ENCODE measurements around the gene FNDC3B.

The FNDC3B gene

DNA sequence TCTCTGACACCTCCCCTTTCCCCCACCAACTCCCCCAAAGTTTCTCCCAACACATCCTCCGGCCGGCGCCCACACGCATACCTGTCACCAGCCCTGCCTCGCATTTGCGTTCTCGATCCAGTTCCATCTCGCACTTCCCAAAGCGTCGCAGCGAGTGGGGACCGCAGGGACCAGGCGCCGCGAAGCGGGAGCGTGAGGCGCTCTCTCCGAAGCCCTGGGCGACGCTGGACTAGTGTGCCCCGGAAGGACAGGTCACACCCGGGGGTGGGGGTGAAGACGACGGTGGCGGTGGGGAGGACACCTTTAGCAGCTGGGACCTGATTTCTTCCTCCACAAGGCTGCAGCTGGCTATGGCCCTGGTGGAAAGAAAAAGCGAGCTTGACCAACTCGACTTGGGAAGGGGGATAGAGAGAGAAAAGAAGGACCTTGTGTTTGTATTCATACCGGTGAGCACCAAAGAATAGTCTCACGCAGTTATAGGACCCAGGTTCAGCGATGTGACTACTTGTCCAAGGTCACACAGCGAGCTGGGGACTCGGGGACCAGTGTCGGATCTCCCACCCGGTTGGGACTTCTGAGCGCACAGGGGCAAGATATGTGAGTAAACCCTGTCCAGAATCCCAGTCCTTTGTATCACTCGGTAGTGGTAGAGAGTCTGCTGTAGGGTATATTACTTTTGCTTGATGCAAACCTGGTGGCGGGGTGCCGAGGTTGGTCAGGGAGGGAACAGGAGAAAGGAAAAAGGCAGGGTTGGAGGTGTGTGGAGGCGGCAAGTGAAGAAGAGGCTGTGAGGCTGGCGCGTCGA, 409.5 kb downstream of the FNDC3B start:
- H3K27me3 ChIP-seq (replicated peaks; ENCODE audit: insufficient read depth, low read length) = no peaks in the 10 kb centered on the region
- H3K4me1 ChIP-seq (ENCODE audit: low read length) = no peaks in the 10 kb centered on the region
- no peak overlapping the region for H3K27ac ChIP-seq (ENCODE audit: low read length)
- no peaks in the 10 kb centered on the region for H4K20me1 ChIP-seq (ENCODE audit: insufficient read depth, low read length)
- no peak overlapping the region for H2AFZ ChIP-seq (ENCODE audit: low read length)
- H3F3A ChIP-seq (ENCODE audit: insufficient read depth, low read length) = no peaks in the 10 kb centered on the region
- H3K36me3 ChIP-seq (replicated peaks; ENCODE audit: insufficient read depth, low read length) = no peaks in the 10 kb centered on the region
- H3K4me2 ChIP-seq (ENCODE audit: low read depth, low read length) = no peak overlapping the region
- H3K4me3 ChIP-seq (ENCODE audit: low read length) = no peak overlapping the region
- no peaks in the 10 kb centered on the region for H3K9me2 ChIP-seq (replicated peaks; ENCODE audit: insufficient read depth, low read length)
- TF ChIP-seq, protein P1, sequence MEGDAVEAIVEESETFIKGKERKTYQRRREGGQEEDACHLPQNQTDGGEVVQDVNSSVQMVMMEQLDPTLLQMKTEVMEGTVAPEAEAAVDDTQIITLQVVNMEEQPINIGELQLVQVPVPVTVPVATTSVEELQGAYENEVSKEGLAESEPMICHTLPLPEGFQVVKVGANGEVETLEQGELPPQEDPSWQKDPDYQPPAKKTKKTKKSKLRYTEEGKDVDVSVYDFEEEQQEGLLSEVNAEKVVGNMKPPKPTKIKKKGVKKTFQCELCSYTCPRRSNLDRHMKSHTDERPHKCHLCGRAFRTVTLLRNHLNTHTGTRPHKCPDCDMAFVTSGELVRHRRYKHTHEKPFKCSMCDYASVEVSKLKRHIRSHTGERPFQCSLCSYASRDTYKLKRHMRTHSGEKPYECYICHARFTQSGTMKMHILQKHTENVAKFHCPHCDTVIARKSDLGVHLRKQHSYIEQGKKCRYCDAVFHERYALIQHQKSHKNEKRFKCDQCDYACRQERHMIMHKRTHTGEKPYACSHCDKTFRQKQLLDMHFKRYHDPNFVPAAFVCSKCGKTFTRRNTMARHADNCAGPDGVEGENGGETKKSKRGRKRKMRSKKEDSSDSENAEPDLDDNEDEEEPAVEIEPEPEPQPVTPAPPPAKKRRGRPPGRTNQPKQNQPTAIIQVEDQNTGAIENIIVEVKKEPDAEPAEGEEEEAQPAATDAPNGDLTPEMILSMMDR (IDR thresholded peaks at IDR 0.05; ENCODE audit: low read length) = no peak
- TF ChIP-seq EZH2phosphoT487 (IDR thresholded peaks at IDR 0.05; ENCODE audit: low read length) (no peak), EZH2 (optimal IDR thresholded peaks at IDR 0.05; ENCODE audit: low read depth, low read length) (no peak)
- no peak for DNase-seq
- no peaks in the 10 kb centered on the region for H3K9me3 ChIP-seq (replicated peaks; ENCODE audit: insufficient read depth, low read length)
- H3K79me2 ChIP-seq (ENCODE audit: low read length) = no peaks in the 10 kb centered on the region
- no peak overlapping the region for H3K9ac ChIP-seq (ENCODE audit: low read length)

DNA sequence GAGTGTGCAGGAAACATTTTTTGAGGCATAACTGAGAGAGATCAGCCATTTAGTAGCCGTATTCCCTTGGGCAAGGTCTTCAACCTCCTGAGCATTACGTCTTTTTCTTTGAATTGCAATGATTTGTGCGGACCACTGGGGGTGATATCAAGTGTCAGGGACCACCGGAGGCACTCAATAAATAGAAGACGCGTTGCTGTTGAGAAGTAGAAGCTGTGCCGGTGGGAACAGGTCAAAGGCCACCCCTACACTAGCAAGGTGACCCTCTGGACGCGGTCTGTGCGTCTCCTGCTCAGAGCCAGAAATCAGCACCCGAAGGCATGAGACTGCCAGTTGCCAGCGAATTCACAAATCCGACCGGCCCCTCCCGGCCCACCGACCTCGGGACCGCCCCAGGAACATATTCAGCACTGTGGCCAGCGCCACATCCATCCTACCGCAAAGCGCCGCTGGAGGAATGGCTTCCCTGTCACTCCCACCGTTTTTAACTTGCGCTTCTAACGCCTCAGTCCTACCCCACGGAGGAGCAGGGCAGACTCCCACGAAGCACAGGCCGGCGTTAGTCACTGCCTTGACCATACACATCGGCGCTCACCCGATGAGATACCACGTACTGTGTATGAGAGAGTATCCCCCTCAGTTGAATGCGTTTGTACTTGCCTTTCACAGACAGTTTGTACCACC, 410.2 kb downstream of the FNDC3B start:
- H3K9me2 ChIP-seq (replicated peaks; ENCODE audit: insufficient read depth, low read length) = no peaks in the 10 kb centered on the region
- no peaks in the 10 kb centered on the region for H4K20me1 ChIP-seq (ENCODE audit: insufficient read depth, low read length)
- no peaks in the 10 kb centered on the region for H3K36me3 ChIP-seq (replicated peaks; ENCODE audit: insufficient read depth, low read length)
- no peak overlapping the region for H3K4me3 ChIP-seq (ENCODE audit: low read length)
- H3K79me2 ChIP-seq (ENCODE audit: low read length) = no peaks in the 10 kb centered on the region
- no peak overlapping the region for H2AFZ ChIP-seq (ENCODE audit: low read length)
- H3K27ac ChIP-seq (ENCODE audit: low read length) = no peak overlapping the region
- H3K4me1 ChIP-seq (ENCODE audit: low read length) = no peaks in the 10 kb centered on the region
- TF ChIP-seq EZH2phosphoT487 (IDR thresholded peaks at IDR 0.05; ENCODE audit: low read length) (no peak), EZH2 (optimal IDR thresholded peaks at IDR 0.05; ENCODE audit: low read depth, low read length) (no peak)
- TF ChIP-seq, protein P1 (IDR thresholded peaks at IDR 0.05; ENCODE audit: low read length) = no peak
- no peaks in the 10 kb centered on the region for H3K27me3 ChIP-seq (replicated peaks; ENCODE audit: insufficient read depth, low read length)
- no peak overlapping the region for H3K9ac ChIP-seq (ENCODE audit: low read length)
- H3K4me2 ChIP-seq (ENCODE audit: low read depth, low read length) = no peak overlapping the region
- no peaks in the 10 kb centered on the region for H3F3A ChIP-seq (ENCODE audit: insufficient read depth, low read length)
- no peaks in the 10 kb centered on the region for H3K9me3 ChIP-seq (replicated peaks; ENCODE audit: insufficient read depth, low read length)
- DNase-seq = no peak
